Kidney tubule cell (primary cell): ENCODE measurements around the gene LRRC18.

Experiments
- DNase-seq: peaks from one replicate; pipeline ENCODE4 v3.0.0-alpha.2; 2018; ENCODE audit warnings: low spot score

LRRC18 gene

DNA sequence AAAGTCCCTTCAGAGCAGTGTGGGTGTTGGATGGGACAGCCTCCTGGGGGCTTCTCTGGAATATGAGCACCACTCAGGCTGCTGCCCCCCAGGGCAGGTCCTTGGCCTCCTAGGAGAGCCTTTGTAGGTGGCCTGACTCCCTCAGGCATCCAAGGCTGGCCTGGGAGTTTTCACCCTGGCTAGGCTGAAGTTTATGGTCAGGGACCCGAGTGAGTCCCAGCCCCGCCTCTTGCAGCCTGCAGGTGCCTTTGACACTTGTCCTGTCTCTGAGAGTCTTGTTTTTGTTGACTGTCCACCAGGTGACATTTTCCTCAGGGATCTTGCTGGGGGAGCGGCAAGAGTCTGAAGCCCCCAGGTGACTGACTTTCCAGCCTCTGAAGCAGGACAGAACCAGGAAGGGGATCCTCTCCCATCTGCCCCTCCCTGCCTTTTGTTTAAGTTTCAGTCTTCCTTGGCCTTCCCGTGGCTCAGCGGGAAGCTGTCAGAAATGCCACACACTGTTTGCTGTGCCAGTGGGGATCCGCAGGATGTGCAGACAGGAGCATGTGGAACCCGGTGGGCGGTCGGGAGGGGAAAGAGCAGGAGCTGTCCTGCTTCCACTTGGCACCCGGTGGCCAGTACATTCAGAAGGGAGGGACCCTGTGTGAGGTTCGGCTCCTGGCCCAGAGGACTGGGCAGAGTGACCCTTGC lies 59.5 kb downstream of the LRRC18 start:
- no peak for DNase-seq

GRCh38 chr10:48879451-48879850 lies 60.2 kb downstream of the LRRC18 start:
- DNase-seq, result no peak

DNA sequence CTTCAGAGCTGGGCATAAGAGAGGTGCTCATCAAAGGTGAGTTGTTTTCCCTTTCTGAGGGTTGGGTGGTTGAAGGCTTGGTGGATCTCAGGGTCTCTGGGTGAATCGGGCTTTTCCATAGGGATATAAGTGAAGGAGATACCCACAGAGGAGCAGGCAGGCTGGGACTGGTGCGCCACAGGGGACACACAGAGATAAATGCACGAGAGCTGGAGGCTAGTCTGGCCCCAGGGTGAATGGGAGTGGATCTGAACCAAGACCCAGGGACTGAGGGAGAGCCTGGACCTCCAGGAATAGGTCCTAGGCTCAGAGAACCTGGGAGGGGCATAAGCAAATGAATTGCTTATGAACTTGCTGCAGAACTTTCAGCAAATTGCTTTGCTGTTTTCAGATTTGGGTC lies 61.5 kb downstream of the LRRC18 start:
- no peak for DNase-seq

GRCh38 chr10:48872234-48872633 lies 67.4 kb downstream of the LRRC18 start:
- no peak for DNase-seq
